Esophagus muscularis mucosa (tissue), 4 donors: Measurements from ENCODE around the gene RASL10A. TPM values are rescaled to one million over a fixed set of nuclear protein-coding genes. Genes with fewer than 3 reads are reported as not detected.
A peak's percentile ranks its signal among the peaks of the same experiment; 100 is the strongest.

Experiments
- DNase-seq: peaks from one replicate; pipeline ENCODE4 v3.0.0-alpha.2; 2017; ENCODE audit errors: extremely low spot score
- H3K27ac ChIP-seq, 4 donors: fragments of 200-600 bp; sonication (generic); replicated peaks in 1 of 4; 1 replicate in 3 of 4; 2 replicates in 1 of 4; pipeline ENCODE4 v1.5.1; 2016 to 2019; ENCODE audit warnings: mild to moderate bottlenecking in 1 of 4
- H3K27me3 ChIP-seq, 4 donors: fragments of 200-600 bp; sonication (generic); one replicate each; pipeline versions ENCODE4 v1.5.1 to v1.6.0; 2016 to 2019
- H3K36me3 ChIP-seq, 4 donors: fragments of 200-600 bp; sonication (generic); one replicate each; pipeline ENCODE4 v1.5.1; 2016 to 2019
- H3K4me1 ChIP-seq, 4 donors: fragments of 200-600 bp; sonication (generic); one replicate each; pipeline ENCODE4 v1.5.1; 2016 to 2019
- H3K4me3 ChIP-seq, 4 donors: fragments of 200-600 bp; sonication (generic); 1 replicate in 2 of 4; 2 replicates in 2 of 4; pipeline ENCODE4 v1.5.1; 2016 to 2019; ENCODE audit warnings: mild to moderate bottlenecking in 4 of 4, moderate library complexity in 1 of 4
- H3K9me3 ChIP-seq, 4 donors: fragments of 200-600 bp; sonication (generic); 1 replicate in 3 of 4; 2 replicates in 1 of 4; pipeline ENCODE4 v1.5.1; 2016 to 2019
- CTCF ChIP-seq, 3 experiments: fragments of 200-600 bp in 2 of 3; fragments of 450-650 bp in 1 of 3; sonication (generic) in 2 of 3; IDR thresholded peaks; one replicate each; pipeline ENCODE4 v1.5.1; 2017 to 2019; ENCODE audit warnings: antibody characterized with exemption in 3 of 3, mild to moderate bottlenecking in 2 of 3, moderate library complexity in 1 of 3
- EP300 ChIP-seq: sonication (generic); formaldehyde crosslinking; IDR thresholded peaks from one replicate; pipeline ENCODE4 v1.6.1; 2017; ENCODE audit warnings: antibody characterized with exemption
- POLR2A ChIP-seq: fragments of 450-650 bp; IDR thresholded peaks from one replicate; pipeline ENCODE4 v1.6.1; 2017; ENCODE audit warnings: antibody characterized with exemption, moderate library complexity, mild to moderate bottlenecking, low read depth
- POLR2AphosphoS5 ChIP-seq, 2 donors: sonication (generic); formaldehyde crosslinking; IDR thresholded peaks; one replicate each; pipeline ENCODE4 v1.6.1; 2017; ENCODE audit warnings: antibody characterized with exemption in 2 of 2
- WGBS: methylation state at CpG from one replicate; pipeline ENCODE4 v1.1.5; 2018; 5-methylcytosine and 5-hydroxymethylcytosine counted together
- intact Hi-C: fragments of 100-400 bp; cut with DNase I; formaldehyde crosslinking; loops from one replicate; pipeline ENCODE4 v1.15.1; 2023
- total RNA-seq, 4 donors: library from RNA; depleted of rRNA; stranded (reverse); fragments of >200 nt; gene quantifications; one replicate each; pipeline versions ENCODE4 v1.1.0 to v1.2.1, GENCODE V29; 2016

Gene RASL10A
- total RNA-seq, 4 donors from 2014 or later: 0.50 to 1.6 (median 0.84) TPM; not detected in 1

GRCh38 chr22:29313576-29314466 is 1.7 kb downstream of the RASL10A start:
- TF ChIP-seq EP300: no peak
- TF ChIP-seq POLR2A: no peak
- no peak for TF ChIP-seq POLR2AphosphoS5 (IDR thresholded peaks at IDR 0.05)
- no peak for TF ChIP-seq CTCF (IDR thresholded peaks at IDR 0.05)
- Histone ChIP-seq H3K9me3 (no peaks in the 10 kb centered on the region), H3K27ac (no peak overlapping the region), H3K36me3 (peaks cover 0 to 13% (median 4%) of the 10 kb centered on the region in 4 donors), H3K4me3 (peak overlapping the region in 3 of 4 donors; percentile 7 to 49 (median 21)), H3K4me1 (peaks cover 64 to 72% (median 69%) of the 10 kb centered on the region in 4 donors), H3K27me3 (peaks cover 0 to 38% (median 10%) of the 10 kb centered on the region in 4 donors)
- 29% methylated on average over 34 of the region's 51 CpGs for WGBS
- intact Hi-C loops: loop anchor here (2.0 kb wide), 1 partner anchor 29 kb away; no protein-coding TSS in a partner anchor
- DNase-seq: no peak

- no peak for TF ChIP-seq EP300
- TF ChIP-seq CTCF (IDR thresholded peaks at IDR 0.05): peak; percentile 55 to 79 (median 63)
- TF ChIP-seq POLR2AphosphoS5 (IDR thresholded peaks at IDR 0.05): peak; percentile 38 to 55
- no peak for TF ChIP-seq POLR2A
- WGBS: 38% methylated on average over 4 of the region's 44 CpGs
- intact Hi-C loops: loop anchor here (2.0 kb wide), 1 partner anchor 30 kb away; no protein-coding TSS in a partner anchor
- Histone ChIP-seq H3K4me3 (peak overlapping the region in 2 of 4 donors; percentile 7 to 21), H3K4me1 (peaks cover 71 to 79% (median 76%) of the 10 kb centered on the region in 4 donors), H3K36me3 (peaks cover 0 to 13% (median 4%) of the 10 kb centered on the region in 4 donors), H3K9me3 (no peaks in the 10 kb centered on the region), H3K27me3 (peaks cover 0 to 38% (median 10%) of the 10 kb centered on the region in 4 donors), H3K27ac (no peak overlapping the region)
- DNase-seq: no peak
Measured at GRCh38 chr22:29313126-29313575, 2.3 kb downstream of the RASL10A start.

- no peaks in the 10 kb centered on the region for H3K9me3 ChIP-seq
- H3K4me3 ChIP-seq: no peak overlapping the region
- H3K27ac ChIP-seq: peak overlapping the region; percentile 92 to 97 (median 94)
- DNase-seq: no peak
- H3K4me1 ChIP-seq: peaks cover 78 to 86% (median 83%) of the 10 kb centered on the region in 4 donors
- H3K27me3 ChIP-seq: peaks cover 0 to 38% (median 10%) of the 10 kb centered on the region in 4 donors
- intact Hi-C loops: loop anchor here (2.0 kb wide), 1 partner anchor 30 kb away; no protein-coding TSS in a partner anchor
- peaks cover 0 to 13% (median 4%) of the 10 kb centered on the region in 4 donors for H3K36me3 ChIP-seq
- TF ChIP-seq EP300: no peak
- TF ChIP-seq POLR2A: no peak
- TF ChIP-seq POLR2AphosphoS5 (IDR thresholded peaks at IDR 0.05): no peak
- no peak for TF ChIP-seq CTCF (IDR thresholded peaks at IDR 0.05)
- 89% methylated on average over 20 of the region's 25 CpGs for WGBS
Measured at GRCh38 chr22:29312218-29313125, 3.0 kb downstream of the RASL10A start.

GRCh38 chr22:29311464-29312217 is 3.9 kb downstream of the RASL10A start:
- no peak for DNase-seq
- Histone ChIP-seq H3K4me3 (peak overlapping the region; percentile 40 to 53 (median 42)), H3K36me3 (peaks cover 0 to 13% (median 4%) of the 10 kb centered on the region in 4 donors), H3K27me3 (peaks cover 0 to 35% (median 10%) of the 10 kb centered on the region in 4 donors), H3K9me3 (no peaks in the 10 kb centered on the region), H3K27ac (peak overlapping the region; percentile 92 to 97 (median 94)), H3K4me1 (peaks cover 79 to 88% (median 84%) of the 10 kb centered on the region in 4 donors)
- WGBS: 57% methylated on average over 11 of the region's 50 CpGs
- intact Hi-C loops: loop anchor here (2.0 kb wide), 1 partner anchor 31 kb away; no protein-coding TSS in a partner anchor
- TF ChIP-seq EP300: no peak
- no peak for TF ChIP-seq POLR2A
- no peak for TF ChIP-seq POLR2AphosphoS5 (IDR thresholded peaks at IDR 0.05)
- TF ChIP-seq CTCF (IDR thresholded peaks at IDR 0.05): no peak
